Fibroblast of villous mesenchyme (primary cell): ENCODE data around the gene CDC42BPB. TPM values are rescaled to one million over a fixed set of nuclear protein-coding genes. Genes with fewer than 3 reads are reported as not detected.

ENCODE experiments used
- DNase-seq: peaks from one replicate; pipeline ENCODE4 v3.0.0-alpha.2; 2010; ENCODE audit warnings: low read depth
- H3K4me3 ChIP-seq: 2 replicates; pipeline ENCODE4 v1.5.1; 2011; ENCODE audit warnings: low read depth, mild to moderate bottlenecking, low read length
- total RNA-seq: library from RNA; depleted of rRNA; stranded (reverse); fragments of >200 nt; gene quantifications from 2 replicates; pipeline ENCODE4 v1.2.3, GENCODE V29; 2012
- TF ChIP-seq, protein P1 (sequence below): IDR thresholded peaks from 2 replicates; pipeline ENCODE4 v1.5.1; 2012; ENCODE audit warnings: low read depth, mild to moderate bottlenecking, low read length; ENCODE audit not compliant: insufficient read depth

The CDC42BPB gene
- total RNA-seq, 1 donor: 122 TPM

- TF ChIP-seq, protein P1, sequence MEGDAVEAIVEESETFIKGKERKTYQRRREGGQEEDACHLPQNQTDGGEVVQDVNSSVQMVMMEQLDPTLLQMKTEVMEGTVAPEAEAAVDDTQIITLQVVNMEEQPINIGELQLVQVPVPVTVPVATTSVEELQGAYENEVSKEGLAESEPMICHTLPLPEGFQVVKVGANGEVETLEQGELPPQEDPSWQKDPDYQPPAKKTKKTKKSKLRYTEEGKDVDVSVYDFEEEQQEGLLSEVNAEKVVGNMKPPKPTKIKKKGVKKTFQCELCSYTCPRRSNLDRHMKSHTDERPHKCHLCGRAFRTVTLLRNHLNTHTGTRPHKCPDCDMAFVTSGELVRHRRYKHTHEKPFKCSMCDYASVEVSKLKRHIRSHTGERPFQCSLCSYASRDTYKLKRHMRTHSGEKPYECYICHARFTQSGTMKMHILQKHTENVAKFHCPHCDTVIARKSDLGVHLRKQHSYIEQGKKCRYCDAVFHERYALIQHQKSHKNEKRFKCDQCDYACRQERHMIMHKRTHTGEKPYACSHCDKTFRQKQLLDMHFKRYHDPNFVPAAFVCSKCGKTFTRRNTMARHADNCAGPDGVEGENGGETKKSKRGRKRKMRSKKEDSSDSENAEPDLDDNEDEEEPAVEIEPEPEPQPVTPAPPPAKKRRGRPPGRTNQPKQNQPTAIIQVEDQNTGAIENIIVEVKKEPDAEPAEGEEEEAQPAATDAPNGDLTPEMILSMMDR: no peak
- no peak overlapping the region for H3K4me3 ChIP-seq
- no peak for DNase-seq
Observed at GRCh38 chr14:103001226-103001625, 56.1 kb downstream of the CDC42BPB start.

- TF ChIP-seq, protein P1: no peak
- peak; percentile 19 for DNase-seq
Observed at GRCh38 chr14:103000291-103000921, 56.9 kb downstream of the CDC42BPB start.

DNA sequence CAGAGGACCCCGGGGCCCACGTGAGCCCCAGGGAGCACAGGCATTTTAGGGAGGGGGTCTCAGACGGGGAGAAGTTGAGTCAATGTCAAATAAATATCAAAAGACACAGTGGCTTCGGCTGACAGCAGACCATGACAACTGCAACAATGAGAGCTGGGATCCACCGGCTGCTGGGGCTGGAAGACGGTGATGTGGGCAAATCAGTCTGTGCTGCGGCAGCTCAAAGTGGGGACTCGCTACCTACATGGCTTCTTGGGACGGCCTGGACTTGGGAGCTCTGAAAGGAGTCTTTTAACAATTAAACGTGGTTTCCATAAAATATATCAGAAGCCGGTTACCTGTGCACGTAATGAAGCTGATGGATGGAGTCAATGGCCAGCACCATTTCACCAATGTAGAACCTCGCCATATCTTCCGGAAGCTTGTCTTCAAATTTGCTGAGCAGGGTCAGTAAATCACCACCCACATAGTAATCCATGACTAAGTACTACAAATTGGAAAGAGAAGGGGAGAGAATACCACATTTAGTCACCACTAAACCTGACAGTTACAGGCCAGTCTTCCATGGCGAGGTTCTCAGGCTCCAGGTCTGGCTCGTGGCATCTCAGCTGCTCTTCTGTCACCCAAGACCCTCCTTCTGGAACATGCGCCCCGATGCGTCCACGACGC lies 58.0 kb downstream of the CDC42BPB start:
- no peak overlapping the region for H3K4me3 ChIP-seq
- TF ChIP-seq, protein P1: no peak
- DNase-seq: no peak

More at GRCh38 chr14:103000291-103000921, 56.9 kb downstream of the CDC42BPB start:
- H3K4me3 ChIP-seq: no peak overlapping the region

DNA sequence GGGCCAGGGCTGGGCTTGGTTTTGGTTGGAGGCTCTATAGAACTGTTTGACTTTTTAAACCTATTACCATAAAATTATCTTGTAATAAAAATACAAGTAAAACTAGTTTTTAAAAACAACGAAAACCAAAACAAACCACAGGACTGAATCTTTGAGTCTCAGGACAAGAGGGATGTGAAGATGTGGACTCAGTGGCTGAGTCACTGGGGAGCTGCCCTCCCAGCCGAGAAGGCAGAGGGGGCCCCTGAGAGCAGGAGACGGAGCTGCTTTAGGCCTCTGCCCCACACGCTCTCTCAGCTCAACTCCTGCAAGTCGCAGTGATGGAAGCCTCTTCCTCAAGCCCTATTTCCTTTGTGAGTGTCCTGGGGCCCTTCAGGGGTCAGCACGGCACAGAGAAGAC lies 59.0 kb downstream of the CDC42BPB start:
- no peak overlapping the region for H3K4me3 ChIP-seq
- TF ChIP-seq, protein P1: no peak
- peak; percentile 37 for DNase-seq

- TF ChIP-seq, protein P1: no peak
- DNase-seq: no peak
- no peak overlapping the region for H3K4me3 ChIP-seq
Observed at GRCh38 chr14:102996941-102997340, 60.4 kb downstream of the CDC42BPB start.

GRCh38 chr14:102994689-102995088 lies 62.7 kb downstream of the CDC42BPB start:
- DNase-seq: no peak
- no peak overlapping the region for H3K4me3 ChIP-seq
- TF ChIP-seq, protein P1: no peak
